Testis (tissue), 3 donors: ENCODE measurements around the gene POLN. TPM values are rescaled to one million over a fixed set of nuclear protein-coding genes. Genes with fewer than 3 reads are reported as not detected.

Source experiments
- DNase-seq: peaks from one replicate; pipeline ENCODE4 v3.0.0-alpha.2; 2019
- H3K27ac ChIP-seq, 2 donors: fragments of 200-600 bp; sonication (generic); one replicate each; pipeline ENCODE4 v1.5.1; 2019
- H3K27me3 ChIP-seq: fragments of 200-600 bp; sonication (generic); one replicate; pipeline ENCODE4 v1.5.1; 2019
- H3K36me3 ChIP-seq: fragments of 200-600 bp; sonication (generic); one replicate; pipeline ENCODE4 v1.5.1; 2017; ENCODE audit warnings: low read depth; ENCODE audit errors: missing control alignments
- H3K4me1 ChIP-seq: fragments of 200-600 bp; sonication (generic); one replicate; pipeline ENCODE4 v1.5.1; 2019
- H3K4me3 ChIP-seq, 2 donors: fragments of 200-600 bp; sonication (generic); one replicate each; pipeline ENCODE4 v1.5.1; 2017 to 2019
- H3K9me3 ChIP-seq: fragments of 200-600 bp; sonication (generic); one replicate; pipeline ENCODE4 v1.5.1; 2017
- CTCF ChIP-seq, 3 experiments: fragments of 450-650 bp in 2 of 3; fragments of 200-600 bp in 1 of 3; sonication (generic) in 1 of 3; IDR thresholded peaks; one replicate each; pipeline ENCODE4 v1.5.1; 2016 to 2019; ENCODE audit warnings: antibody characterized with exemption in 3 of 3, mild to moderate bottlenecking in 2 of 3, moderate library complexity in 1 of 3
- POLR2A ChIP-seq: fragments of 450-650 bp; IDR thresholded peaks from one replicate; pipeline ENCODE4 v1.6.1; 2017; ENCODE audit warnings: antibody characterized with exemption, mild to moderate bottlenecking, moderate library complexity
- WGBS, 2 donors: methylation state at CpG; one replicate each; pipeline ENCODE4 v1.1.5; 2018; 5-methylcytosine and 5-hydroxymethylcytosine counted together
- intact Hi-C: fragments of 100-400 bp; cut with DNase I; formaldehyde crosslinking; loops from one replicate; pipeline ENCODE4 v1.15.1; 2023; ENCODE audit warnings: low total_unique reads
- polyA plus RNA-seq: library from polyadenylated mRNA; stranded (reverse); fragments of 350-450 nt; fragmentation: Illumina TruSeq; extraction: RNeasy Lipid Tissue Mini Kit (QIAGEN cat#74804); gene quantifications from one replicate; pipeline ENCODE4 v1.2.3, GENCODE V29; 2014; ENCODE audit warnings: low read depth, low replicate concordance; ENCODE audit not compliant: insufficient read depth
- total RNA-seq, 2 donors: library from RNA; depleted of rRNA; stranded (reverse); fragments of >200 nt; gene quantifications; one replicate each; pipeline ENCODE4 v1.2.3, GENCODE V29; 2016

POLN gene
- total and polyA plus RNA-seq, 3 donors from 2014 or later: 12.2 to 23.7 (median 22.9) TPM

- WGBS, 2 donors: 94 to 96% methylated on average over 17 to 24 of the region's 24 CpGs
- DNase-seq: no peak
- intact Hi-C loops: no loop called here
- no peaks in the 10 kb centered on the region for H3K36me3 ChIP-seq
- H3K4me1 ChIP-seq: no peaks in the 10 kb centered on the region
- H3K27me3 ChIP-seq: no peaks in the 10 kb centered on the region
- no peak overlapping the region for H3K4me3 ChIP-seq
- H3K9me3 ChIP-seq: no peaks in the 10 kb centered on the region
- no peak overlapping the region for H3K27ac ChIP-seq
- TF ChIP-seq CTCF (IDR thresholded peaks at IDR 0.05) (no peak), POLR2A (no peak)
Measured at GRCh38 chr4:2126309-2127043, 115.4 kb downstream of the POLN start.

DNA sequence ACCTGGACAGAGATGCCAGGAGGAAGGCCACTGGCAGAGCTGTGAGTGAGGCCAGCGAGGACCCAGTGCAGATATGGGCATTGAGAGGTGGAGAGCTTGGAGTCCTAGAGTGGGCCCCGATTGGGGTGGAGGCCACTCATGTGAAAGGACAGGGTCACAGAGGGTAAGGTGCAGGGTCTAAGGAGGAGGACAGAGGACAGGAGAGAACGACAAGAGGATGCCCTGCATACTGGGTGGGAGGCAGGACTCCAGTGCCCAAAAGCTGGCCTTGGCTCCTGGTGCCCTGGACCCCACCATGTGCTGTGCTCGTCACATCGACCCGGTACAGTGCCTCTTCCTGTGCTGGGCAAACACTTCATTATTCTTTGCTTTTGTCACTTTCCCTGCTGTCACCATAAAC, 116.1 kb downstream of the POLN start:
- Histone ChIP-seq H3K36me3 (no peaks in the 10 kb centered on the region), H3K4me1 (no peaks in the 10 kb centered on the region), H3K27me3 (no peaks in the 10 kb centered on the region), H3K4me3 (no peak overlapping the region), H3K9me3 (no peaks in the 10 kb centered on the region), H3K27ac (no peak overlapping the region)
- DNase-seq: no peak
- intact Hi-C loops: no loop called here
- TF ChIP-seq POLR2A: no peak
- TF ChIP-seq CTCF (IDR thresholded peaks at IDR 0.05): no peak
- WGBS, 2 donors: 85 to 88% methylated on average over 6 of the region's 6 CpGs

DNA sequence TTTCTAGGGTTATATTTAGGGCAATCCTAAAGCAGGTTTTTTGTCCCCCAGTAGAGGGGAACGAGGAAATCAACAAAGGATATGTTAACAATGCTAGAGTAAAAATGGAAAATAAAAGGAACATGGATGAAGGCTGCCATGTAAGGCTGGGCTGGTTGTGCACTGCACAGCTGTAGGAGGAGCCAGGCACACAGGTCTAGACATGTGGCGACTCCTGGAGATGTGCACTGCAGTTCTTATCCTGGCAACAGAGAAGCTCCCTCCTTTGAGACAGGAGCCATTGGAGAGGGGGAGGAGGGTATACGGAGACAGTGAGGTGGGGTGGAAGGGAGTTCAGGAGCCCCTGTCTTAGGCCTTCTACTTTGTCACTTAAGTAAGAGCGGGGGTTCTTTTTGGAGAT, 116.9 kb downstream of the POLN start:
- TF ChIP-seq POLR2A (no peak), CTCF (IDR thresholded peaks at IDR 0.05) (no peak)
- 94 to 95% methylated on average over 4 of the region's 4 CpGs for WGBS, 2 donors
- Histone ChIP-seq H3K4me3 (no peak overlapping the region), H3K9me3 (no peaks in the 10 kb centered on the region), H3K4me1 (no peaks in the 10 kb centered on the region), H3K27me3 (no peaks in the 10 kb centered on the region), H3K36me3 (no peaks in the 10 kb centered on the region), H3K27ac (no peak overlapping the region)
- intact Hi-C loops: no loop called here
- no peak for DNase-seq

GRCh38 chr4:2116687-2117400, 125.1 kb downstream of the POLN start:
- no peak for DNase-seq
- no peaks in the 10 kb centered on the region for H3K4me1 ChIP-seq
- intact Hi-C loops: no loop called here
- H3K9me3 ChIP-seq: no peaks in the 10 kb centered on the region
- no peaks in the 10 kb centered on the region for H3K27me3 ChIP-seq
- H3K36me3 ChIP-seq: no peaks in the 10 kb centered on the region
- WGBS, 2 donors: 90 to 94% methylated on average over 6 of the region's 6 CpGs
- H3K27ac ChIP-seq: no peak overlapping the region
- TF ChIP-seq CTCF (IDR thresholded peaks at IDR 0.05) (no peak), POLR2A (no peak)
- H3K4me3 ChIP-seq: no peak overlapping the region
